ENCODE data around the gene SLC22A6. TPM values are rescaled to one million over a fixed set of nuclear protein-coding genes. Genes with fewer than 3 reads are reported as not detected.

The SLC22A6 gene
- total RNA-seq, 1 donor, result not detected

- Histone ChIP-seq H3K36me3 (ENCODE audit: insufficient read depth, low read length) (no peaks in the 10 kb centered on the region), H4K20me1 (ENCODE audit: insufficient read depth, low read length) (no peaks in the 10 kb centered on the region), H3K4me1 (ENCODE audit: insufficient read depth, low read length) (no peaks in the 10 kb centered on the region), H3K79me2 (ENCODE audit: insufficient read depth, low read length) (no peaks in the 10 kb centered on the region), H3K27me3 (ENCODE audit: insufficient read depth, low read length) (no peaks in the 10 kb centered on the region), H3K27ac (ENCODE audit: low read depth, low read length) (no peak overlapping the region), H3K9me3 (ENCODE audit: low read depth, low read length) (no peaks in the 10 kb centered on the region), H3K4me2 (ENCODE audit: insufficient read depth, low read length) (no peak overlapping the region), H3K4me3 (ENCODE audit: insufficient read depth, low read length) (no peak overlapping the region), H2AFZ (ENCODE audit: low read length) (no peak overlapping the region)
- no peak for DNase-seq (ENCODE audit: insufficient read length, low spot score, missing footprints)
- no peak for TF ChIP-seq CTCF (IDR thresholded peaks at IDR 0.05; ENCODE audit: extremely low read depth, low read depth, low read length)
These were observed 14.4 kb upstream of the SLC22A6 start for GRCh38 chr11:62999156-62999555.

GRCh38 chr11:62996271-62996670 lies 11.5 kb upstream of the SLC22A6 start:
- peaks cover 3% of the 10 kb centered on the region for H3K27me3 ChIP-seq (ENCODE audit: insufficient read depth, low read length)
- H3K4me3 ChIP-seq (ENCODE audit: insufficient read depth, low read length), result no peak overlapping the region
- no peaks in the 10 kb centered on the region for H3K36me3 ChIP-seq (ENCODE audit: insufficient read depth, low read length)
- no peak overlapping the region for H3K4me2 ChIP-seq (ENCODE audit: insufficient read depth, low read length)
- DNase-seq (ENCODE audit: insufficient read length, low spot score, missing footprints), result no peak
- no peaks in the 10 kb centered on the region for H3K79me2 ChIP-seq (ENCODE audit: insufficient read depth, low read length)
- H2AFZ ChIP-seq (ENCODE audit: low read length), result no peak overlapping the region
- H3K4me1 ChIP-seq (ENCODE audit: insufficient read depth, low read length), result no peaks in the 10 kb centered on the region
- H4K20me1 ChIP-seq (ENCODE audit: insufficient read depth, low read length), result no peaks in the 10 kb centered on the region
- TF ChIP-seq CTCF (IDR thresholded peaks at IDR 0.05; ENCODE audit: extremely low read depth, low read depth, low read length), result no peak
- H3K27ac ChIP-seq (ENCODE audit: low read depth, low read length), result no peak overlapping the region
- H3K9me3 ChIP-seq (ENCODE audit: low read depth, low read length), result no peaks in the 10 kb centered on the region

GRCh38 chr11:62994775-62995174 lies 10.0 kb upstream of the SLC22A6 start:
- H4K20me1 ChIP-seq (ENCODE audit: insufficient read depth, low read length), result no peaks in the 10 kb centered on the region
- peak; percentile 18 for DNase-seq (ENCODE audit: insufficient read length, low spot score, missing footprints)
- H3K79me2 ChIP-seq (ENCODE audit: insufficient read depth, low read length), result no peaks in the 10 kb centered on the region
- H3K36me3 ChIP-seq (ENCODE audit: insufficient read depth, low read length), result no peaks in the 10 kb centered on the region
- TF ChIP-seq CTCF (IDR thresholded peaks at IDR 0.05; ENCODE audit: extremely low read depth, low read depth, low read length), result no peak
- no peak overlapping the region for H3K27ac ChIP-seq (ENCODE audit: low read depth, low read length)
- peaks cover 4% of the 10 kb centered on the region for H3K27me3 ChIP-seq (ENCODE audit: insufficient read depth, low read length)
- H3K4me3 ChIP-seq (ENCODE audit: insufficient read depth, low read length), result no peak overlapping the region
- no peak overlapping the region for H2AFZ ChIP-seq (ENCODE audit: low read length)
- no peaks in the 10 kb centered on the region for H3K4me1 ChIP-seq (ENCODE audit: insufficient read depth, low read length)
- H3K9me3 ChIP-seq (ENCODE audit: low read depth, low read length), result no peaks in the 10 kb centered on the region
- H3K4me2 ChIP-seq (ENCODE audit: insufficient read depth, low read length), result no peak overlapping the region

GRCh38 chr11:62988276-62988675 lies 3.5 kb upstream of the SLC22A6 start:
- peak; percentile 44 for DNase-seq (ENCODE audit: insufficient read length, low spot score, missing footprints)

More at GRCh38 chr11:62988276-62988675, 3.5 kb upstream of the SLC22A6 start:
- Histone ChIP-seq H4K20me1 (ENCODE audit: insufficient read depth, low read length) (no peaks in the 10 kb centered on the region), H2AFZ (ENCODE audit: low read length) (no peak overlapping the region), H3K4me2 (ENCODE audit: insufficient read depth, low read length) (no peak overlapping the region), H3K79me2 (ENCODE audit: insufficient read depth, low read length) (no peaks in the 10 kb centered on the region), H3K36me3 (ENCODE audit: insufficient read depth, low read length) (no peaks in the 10 kb centered on the region), H3K4me3 (ENCODE audit: insufficient read depth, low read length) (no peak overlapping the region), H3K27me3 (ENCODE audit: insufficient read depth, low read length) (peaks cover 8% of the 10 kb centered on the region), H3K27ac (ENCODE audit: low read depth, low read length) (no peak overlapping the region), H3K4me1 (ENCODE audit: insufficient read depth, low read length) (no peaks in the 10 kb centered on the region), H3K9me3 (ENCODE audit: low read depth, low read length) (no peaks in the 10 kb centered on the region)
- no peak for TF ChIP-seq CTCF (IDR thresholded peaks at IDR 0.05; ENCODE audit: extremely low read depth, low read depth, low read length)

All from osteoblast (primary cell).